GM21447 (cell line): ENCODE measurements around the gene CRYGN.

Source experiments
- ATAC-seq: cut with Tn5 transposase; IDR thresholded peaks from one replicate; pipeline ENCODE4 v1.9.1; 2021; ENCODE audit not compliant: unreplicated experiment

The CRYGN gene, protein sequence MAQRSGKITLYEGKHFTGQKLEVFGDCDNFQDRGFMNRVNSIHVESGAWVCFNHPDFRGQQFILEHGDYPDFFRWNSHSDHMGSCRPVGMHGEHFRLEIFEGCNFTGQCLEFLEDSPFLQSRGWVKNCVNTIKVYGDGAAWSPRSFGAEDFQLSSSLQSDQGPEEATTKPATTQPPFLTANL

GRCh38 chr7:151439855-151440798, at the start of gene CRYGN:
CRYGN (minus strand) TSS chr7:151440141; CDS start chr7:151439917, 224 bp downstream.
- no peak for ATAC-seq

GRCh38 chr7:151489498-151489897, 49.6 kb upstream of the CRYGN start:
- no peak for ATAC-seq

GRCh38 chr7:151488096-151488495, 48.2 kb upstream of the CRYGN start:
- ATAC-seq, result no peak

- no peak for ATAC-seq
Observed at GRCh38 chr7:151487228-151487627, 47.3 kb upstream of the CRYGN start.

DNA sequence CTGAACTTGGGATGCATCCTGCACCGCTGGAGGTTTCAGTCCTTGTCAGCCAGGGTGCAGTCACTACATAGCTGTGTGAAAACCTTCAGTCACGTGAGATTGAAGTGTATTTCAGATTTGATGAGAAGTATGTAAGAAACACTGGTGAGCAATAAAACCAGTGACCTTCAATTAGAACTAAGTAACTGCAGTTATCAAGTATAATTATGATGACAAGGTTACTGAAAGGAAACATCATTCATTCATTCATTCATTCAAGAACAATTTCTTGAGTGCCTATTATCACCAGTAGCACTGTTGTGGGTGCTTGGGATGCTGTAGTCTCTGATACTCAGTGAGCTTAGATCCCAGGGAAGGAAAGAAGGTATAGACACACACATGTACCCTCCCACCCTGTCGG, 46.1 kb upstream of the CRYGN start:
- ATAC-seq, result no peak

DNA sequence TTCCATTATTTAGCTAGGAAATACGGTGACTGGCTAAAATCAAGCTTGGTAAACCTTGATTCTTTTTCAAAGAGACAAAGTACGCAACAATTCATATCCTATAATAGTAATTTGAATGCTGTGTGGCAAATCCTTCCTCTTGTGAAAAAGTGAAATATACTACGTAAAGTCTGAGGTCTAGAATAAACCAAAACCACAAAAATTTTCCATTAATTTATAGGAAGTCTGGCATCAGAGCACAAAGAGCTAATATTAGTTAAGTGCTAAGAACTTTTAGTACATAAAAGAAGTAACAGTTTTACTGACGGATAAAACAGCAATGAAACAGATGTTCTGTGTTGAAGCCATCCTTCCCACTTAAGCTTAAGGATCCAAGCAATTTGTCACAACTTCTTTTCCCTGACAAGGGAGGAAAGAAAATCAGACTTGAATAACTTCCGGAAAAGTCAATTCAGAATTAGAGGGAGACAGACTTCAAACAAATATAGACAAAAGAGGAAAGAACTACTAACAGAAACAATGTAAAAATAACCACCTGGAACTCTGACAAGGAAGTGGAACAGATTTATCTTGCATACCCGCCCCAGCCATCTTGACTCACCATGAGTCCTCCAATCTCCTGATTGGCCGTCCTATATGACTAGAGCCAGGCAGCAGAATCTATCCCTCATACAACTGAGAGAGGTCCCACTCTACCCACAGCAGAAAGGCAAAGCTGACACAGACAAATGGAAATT, 45.2 kb upstream of the CRYGN start:
- peak; percentile 51 for ATAC-seq

DNA sequence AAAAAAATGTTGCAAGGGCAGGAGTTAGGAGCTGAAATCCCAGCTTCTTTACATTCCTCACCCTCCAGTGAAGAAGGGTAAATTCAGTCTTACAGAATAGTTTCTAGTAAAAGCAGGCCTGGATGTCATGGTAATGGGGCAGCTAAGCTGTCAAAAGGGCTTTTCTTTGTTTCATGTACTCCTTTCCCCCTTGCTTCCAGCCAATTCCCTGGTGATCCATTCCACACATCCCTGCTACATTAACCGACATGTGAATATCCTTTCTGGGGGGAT, 43.7 kb upstream of the CRYGN start:
- no peak for ATAC-seq

DNA sequence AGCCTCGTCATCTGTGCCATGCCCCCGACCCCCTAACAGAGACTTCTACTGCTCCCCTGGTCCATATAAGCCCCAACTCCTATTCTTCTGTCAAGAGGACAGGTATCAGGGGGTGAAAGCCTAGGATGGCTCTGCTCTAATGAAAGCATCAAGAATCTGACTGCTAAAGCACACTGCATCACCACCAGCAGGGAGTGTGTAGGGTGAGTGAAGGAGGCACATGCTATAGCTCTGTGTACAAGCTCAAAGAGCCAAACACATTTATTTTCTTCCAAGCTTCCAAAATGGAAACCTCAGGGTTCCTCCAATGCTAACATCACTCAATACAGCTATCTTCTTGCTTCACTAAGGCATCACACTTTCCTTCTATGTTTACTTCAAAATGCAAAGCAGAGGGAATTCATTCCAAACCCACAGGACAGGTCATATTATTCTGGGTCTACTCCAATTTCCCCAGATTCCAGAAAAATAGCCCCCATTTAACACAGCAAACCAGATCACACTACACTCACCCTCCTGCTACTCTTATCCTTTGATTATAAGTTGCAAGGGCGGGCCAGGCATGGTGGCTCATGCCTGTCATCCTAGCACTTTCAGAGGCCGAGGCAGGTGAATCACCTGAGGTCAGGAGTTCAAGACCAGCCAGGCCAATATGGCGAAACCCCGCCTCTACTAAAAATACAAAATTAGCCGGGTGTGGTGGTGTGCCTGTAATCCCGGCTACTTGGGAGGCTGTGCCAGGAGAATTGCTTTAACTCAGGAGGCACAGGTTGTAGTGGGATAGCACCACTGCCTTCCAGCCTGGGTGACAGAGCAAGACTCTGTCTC, 43.2 kb upstream of the CRYGN start:
- no peak for ATAC-seq

DNA sequence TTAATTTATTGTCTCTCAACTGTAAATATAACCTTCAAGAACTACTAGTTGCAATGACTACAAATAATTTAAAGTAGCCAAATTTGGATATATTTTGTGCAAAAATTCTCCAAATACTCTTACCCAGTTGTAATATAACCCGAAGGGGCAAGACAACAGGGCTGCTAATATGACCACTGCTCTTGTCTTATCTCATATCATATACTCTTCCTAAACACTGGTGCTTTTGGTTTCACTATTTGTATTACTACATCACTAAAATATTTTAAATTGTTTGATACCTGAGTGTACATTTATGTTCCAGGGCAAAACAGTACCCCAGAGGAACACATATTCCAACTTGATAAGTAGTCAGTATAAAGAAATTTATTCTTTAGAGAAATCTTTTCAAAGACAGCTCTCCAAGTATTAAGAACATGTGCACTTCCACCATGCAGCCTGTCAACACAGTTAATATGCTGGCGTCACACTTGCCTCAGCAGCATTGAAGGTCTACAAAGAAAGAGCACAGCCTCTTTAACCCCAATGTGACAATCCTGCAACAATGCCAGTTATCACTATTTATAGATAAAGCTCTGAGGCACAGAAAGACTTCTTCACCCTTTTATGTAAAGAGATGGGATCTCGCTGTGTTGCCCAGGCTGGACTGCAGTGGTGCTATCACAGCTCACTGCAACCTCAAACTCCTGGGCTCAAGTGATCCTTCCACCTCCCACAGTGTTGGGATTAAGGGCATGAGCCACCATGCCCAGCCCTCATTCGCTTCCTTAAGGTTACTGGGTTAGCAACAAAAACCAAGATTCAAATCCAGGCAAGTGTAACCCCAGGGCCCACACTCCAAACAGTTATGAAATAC, 41.9 kb upstream of the CRYGN start:
- no peak for ATAC-seq

DNA sequence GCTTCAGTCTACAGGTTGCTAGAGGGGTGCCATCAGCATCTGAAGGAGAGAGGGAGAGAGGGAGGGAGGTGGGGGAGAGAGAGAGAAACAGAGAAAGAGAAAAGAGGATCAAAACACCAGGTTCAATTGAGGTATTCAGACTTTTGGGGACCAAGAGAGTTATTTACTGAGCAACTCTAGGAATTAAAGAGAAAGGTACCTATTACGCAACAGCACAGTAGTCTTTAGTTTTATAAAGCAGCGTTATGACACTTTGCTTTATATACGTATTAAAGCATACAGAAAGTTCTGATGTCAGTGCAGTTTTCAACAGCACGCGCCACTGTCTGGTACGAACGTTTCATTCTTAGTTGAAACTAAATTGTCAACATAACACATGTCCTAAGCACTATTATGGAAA, 37.9 kb upstream of the CRYGN start:
- ATAC-seq, result no peak

- ATAC-seq, result peak; percentile 32
Observed at GRCh38 chr7:151472644-151473380, 32.9 kb upstream of the CRYGN start.

DNA sequence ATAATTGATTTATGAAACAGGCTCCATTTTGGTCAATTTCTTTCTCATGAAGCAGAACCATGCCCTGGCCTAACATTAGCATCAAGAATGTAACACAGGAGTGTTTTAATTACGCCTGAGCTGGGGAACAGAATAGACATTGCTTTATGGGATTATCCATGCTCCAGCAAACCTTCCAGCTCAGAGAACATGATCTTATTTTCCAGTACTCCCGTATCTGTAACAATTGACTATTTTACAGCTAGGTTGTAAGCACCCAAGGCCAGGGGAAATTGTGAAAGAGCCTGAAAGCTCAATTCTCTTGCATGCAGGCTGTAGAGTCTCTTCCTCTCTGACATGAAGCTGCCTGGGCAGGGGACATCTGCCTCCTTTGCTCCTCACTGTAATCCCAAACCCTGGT, 30.8 kb upstream of the CRYGN start:
- no peak for ATAC-seq

DNA sequence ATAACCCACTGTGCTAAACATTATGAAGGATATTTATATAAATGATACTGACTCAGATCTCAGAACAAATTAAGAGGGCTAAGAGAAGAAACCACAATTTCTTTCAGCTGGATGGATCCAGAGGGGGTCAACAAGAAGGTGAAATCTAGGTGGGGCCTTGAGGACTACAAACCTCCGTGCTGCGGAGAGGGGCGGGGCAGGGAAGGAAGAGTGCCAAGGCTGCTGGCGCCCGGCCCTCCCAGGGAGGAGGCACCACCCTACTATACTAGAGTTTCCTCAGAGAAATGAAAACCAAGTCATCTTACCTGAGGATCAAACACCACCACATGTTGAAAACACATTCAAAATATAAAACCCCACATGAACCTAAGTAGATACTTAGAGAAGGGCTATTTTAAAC, 29.3 kb upstream of the CRYGN start:
- ATAC-seq, result no peak

DNA sequence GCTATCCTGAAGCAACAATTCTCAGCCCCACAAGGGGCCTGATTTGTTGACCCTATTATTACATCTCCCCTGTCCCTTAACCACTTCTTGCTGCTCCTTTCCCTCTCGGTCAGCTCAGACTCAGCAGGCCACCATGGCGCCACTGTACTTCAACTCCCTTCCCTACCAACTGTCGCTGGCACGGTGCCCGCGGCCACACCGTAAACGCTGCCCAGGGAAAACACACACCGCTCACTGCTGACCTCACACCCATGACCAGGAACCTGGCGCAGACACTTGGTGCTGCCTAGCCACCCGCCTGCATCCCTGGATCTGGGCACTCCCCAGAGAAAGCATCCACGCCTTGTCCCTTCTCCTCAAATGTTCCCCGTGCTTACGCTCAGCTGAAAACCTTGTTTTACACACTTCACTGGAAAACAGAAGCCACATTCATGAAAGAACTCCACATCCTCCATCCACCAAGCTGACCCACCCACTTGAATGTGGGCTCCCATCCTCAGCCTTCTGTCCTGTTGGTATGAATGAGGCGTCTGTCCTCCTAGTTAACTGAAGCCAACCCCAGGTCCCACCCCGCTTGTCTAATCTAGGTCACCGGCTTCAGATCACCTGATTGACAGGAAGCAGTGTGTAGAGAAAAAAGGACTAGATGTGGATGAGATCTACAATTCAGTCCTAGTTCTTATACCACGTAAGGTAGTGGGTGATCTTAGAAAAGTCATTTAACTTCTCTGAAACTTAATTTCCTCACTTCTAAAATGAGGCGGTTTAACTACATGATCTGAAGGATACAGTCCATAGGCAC, 28.5 kb upstream of the CRYGN start:
- no peak for ATAC-seq

GRCh38 chr7:151465169-151465568, 25.2 kb upstream of the CRYGN start:
- no peak for ATAC-seq

- no peak for ATAC-seq
Observed at GRCh38 chr7:151462306-151462779, 22.4 kb upstream of the CRYGN start.

- no peak for ATAC-seq
Observed at GRCh38 chr7:151461942-151462230, 21.9 kb upstream of the CRYGN start.

DNA sequence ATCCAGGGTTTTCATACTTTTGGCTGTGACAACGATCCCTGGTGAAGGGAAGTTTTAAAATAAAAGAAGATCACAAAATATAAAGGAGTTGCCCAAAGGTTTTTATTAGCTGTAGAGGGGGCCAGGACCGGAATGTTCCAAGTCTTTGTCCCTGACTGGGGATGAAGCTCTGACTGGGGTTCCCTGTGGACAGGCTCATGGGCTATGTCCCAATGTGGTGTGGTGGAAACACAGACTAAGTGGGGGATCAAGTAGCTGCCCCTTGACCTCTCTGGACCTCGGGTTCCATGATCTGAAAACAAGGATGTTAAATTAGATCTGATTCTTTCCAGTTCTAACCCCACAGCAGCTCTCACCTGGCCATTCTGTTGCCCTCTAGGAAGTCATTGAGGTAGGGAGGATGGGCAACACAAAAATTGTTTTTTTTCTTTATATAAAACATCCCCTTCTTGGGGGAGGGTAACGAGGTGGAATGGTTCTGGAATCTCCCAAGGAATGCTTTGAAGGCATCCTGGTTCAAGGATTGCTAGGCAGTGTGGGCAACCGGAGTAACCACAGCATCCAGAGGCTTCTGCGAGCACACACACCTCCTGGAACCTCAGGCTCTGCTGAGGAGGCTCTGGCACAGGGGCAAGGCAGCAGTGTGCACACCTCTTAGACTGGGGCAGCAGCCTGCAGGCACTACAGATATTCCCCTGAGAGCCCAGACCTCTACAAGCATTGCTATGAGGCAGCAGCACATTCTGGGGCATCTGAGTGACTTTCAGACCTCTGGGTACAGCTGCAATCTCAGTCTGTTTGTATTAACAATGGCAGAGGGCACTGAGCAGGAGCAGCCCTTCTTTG, 21.4 kb upstream of the CRYGN start:
- no peak for ATAC-seq
